ENCODE measurements around the gene FBXO2.

DNA sequence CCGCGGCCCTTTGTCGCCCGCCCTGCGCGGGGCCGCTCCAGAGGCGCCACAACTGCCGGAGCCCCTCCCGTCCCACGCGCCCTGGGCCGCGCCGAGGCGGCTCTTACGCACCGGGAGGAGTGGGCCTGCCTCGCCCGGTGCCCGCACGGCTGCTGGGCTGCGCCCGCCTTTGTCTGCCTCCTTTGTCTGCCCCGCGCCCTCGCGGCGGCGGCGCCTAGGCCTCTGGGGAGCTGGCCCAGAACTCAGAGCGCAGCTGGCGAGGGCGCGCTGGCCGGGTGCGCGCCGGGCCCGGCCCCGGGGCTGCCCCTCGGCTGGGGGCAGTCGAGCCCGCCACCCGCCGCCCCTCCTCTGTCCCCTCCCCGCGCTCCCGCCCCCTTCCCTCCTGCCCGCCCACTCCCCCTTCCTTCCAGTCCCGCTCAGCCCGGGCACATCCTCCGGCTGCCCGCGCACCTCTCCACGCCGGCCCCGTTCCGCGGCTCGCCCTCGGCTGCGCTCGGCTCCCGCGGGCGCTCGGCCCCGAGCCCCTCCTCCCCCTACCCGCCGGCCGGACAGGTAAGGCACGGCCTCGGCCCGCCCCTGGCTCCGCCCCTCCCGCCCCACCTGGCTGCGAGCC, 37.2 kb upstream of the FBXO2 start, which contains the start of gene DRAXIN:
- TF ChIP-seq EZH2 (optimal IDR thresholded peaks at IDR 0.05; ENCODE audit: low read depth, low read length) (no peak), EZH2phosphoT487 (IDR thresholded peaks at IDR 0.05; ENCODE audit: low read length) (no peak)
- TF ChIP-seq, protein P1, sequence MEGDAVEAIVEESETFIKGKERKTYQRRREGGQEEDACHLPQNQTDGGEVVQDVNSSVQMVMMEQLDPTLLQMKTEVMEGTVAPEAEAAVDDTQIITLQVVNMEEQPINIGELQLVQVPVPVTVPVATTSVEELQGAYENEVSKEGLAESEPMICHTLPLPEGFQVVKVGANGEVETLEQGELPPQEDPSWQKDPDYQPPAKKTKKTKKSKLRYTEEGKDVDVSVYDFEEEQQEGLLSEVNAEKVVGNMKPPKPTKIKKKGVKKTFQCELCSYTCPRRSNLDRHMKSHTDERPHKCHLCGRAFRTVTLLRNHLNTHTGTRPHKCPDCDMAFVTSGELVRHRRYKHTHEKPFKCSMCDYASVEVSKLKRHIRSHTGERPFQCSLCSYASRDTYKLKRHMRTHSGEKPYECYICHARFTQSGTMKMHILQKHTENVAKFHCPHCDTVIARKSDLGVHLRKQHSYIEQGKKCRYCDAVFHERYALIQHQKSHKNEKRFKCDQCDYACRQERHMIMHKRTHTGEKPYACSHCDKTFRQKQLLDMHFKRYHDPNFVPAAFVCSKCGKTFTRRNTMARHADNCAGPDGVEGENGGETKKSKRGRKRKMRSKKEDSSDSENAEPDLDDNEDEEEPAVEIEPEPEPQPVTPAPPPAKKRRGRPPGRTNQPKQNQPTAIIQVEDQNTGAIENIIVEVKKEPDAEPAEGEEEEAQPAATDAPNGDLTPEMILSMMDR (IDR thresholded peaks at IDR 0.05; ENCODE audit: low read length), result no peak

Measured in MM.1S (cell line).